ENCODE measurements around the gene SEMA4D.

Gene SEMA4D

GRCh38 chr9:89537166-89537565 lies 39.3 kb upstream of the SEMA4D start:
- no peaks in the 10 kb centered on the region for H3K36me3 ChIP-seq (ENCODE audit: control insufficient read depth in 5 of 5, insufficient read depth in 5 of 5, low read length in 5 of 5)
- H3K4me1 ChIP-seq (ENCODE audit: control insufficient read depth in 5 of 5, insufficient read depth in 5 of 5, low read length in 5 of 5), result no peaks in the 10 kb centered on the region
- no peak overlapping the region for H3K27ac ChIP-seq (ENCODE audit: low read depth, low read length)
- H3K9me3 ChIP-seq (ENCODE audit: control insufficient read depth in 5 of 5, low read length in 5 of 5), result no peaks in the 10 kb centered on the region
- H3K9ac ChIP-seq (ENCODE audit: low read length in 5 of 5), result no peak overlapping the region
- no peak overlapping the region for H3K4me3 ChIP-seq (ENCODE audit: low read depth in 1 of 5, low read length in 5 of 5)
- peaks cover 8 to 21% (median 16%) of the 10 kb centered on the region in 5 donors for H3K27me3 ChIP-seq (ENCODE audit: control insufficient read depth in 5 of 5, insufficient read depth in 4 of 5, low read length in 5 of 5)

GRCh38 chr9:89536600-89536999 lies 38.7 kb upstream of the SEMA4D start:
- Histone ChIP-seq H3K27me3 (ENCODE audit: control insufficient read depth in 5 of 5, insufficient read depth in 4 of 5, low read length in 5 of 5) (peaks cover 5 to 21% (median 16%) of the 10 kb centered on the region in 5 donors), H3K9ac (ENCODE audit: low read length in 5 of 5) (no peak overlapping the region), H3K4me1 (ENCODE audit: control insufficient read depth in 5 of 5, insufficient read depth in 5 of 5, low read length in 5 of 5) (no peaks in the 10 kb centered on the region), H3K9me3 (ENCODE audit: control insufficient read depth in 5 of 5, low read length in 5 of 5) (no peaks in the 10 kb centered on the region), H3K36me3 (ENCODE audit: control insufficient read depth in 5 of 5, insufficient read depth in 5 of 5, low read length in 5 of 5) (no peaks in the 10 kb centered on the region), H3K4me3 (ENCODE audit: low read depth in 1 of 5, low read length in 5 of 5) (no peak overlapping the region), H3K27ac (ENCODE audit: low read depth, low read length) (no peak overlapping the region)

GRCh38 chr9:89536145-89536574 lies 38.2 kb upstream of the SEMA4D start:
- Histone ChIP-seq H3K4me1 (ENCODE audit: control insufficient read depth in 5 of 5, insufficient read depth in 5 of 5, low read length in 5 of 5) (no peaks in the 10 kb centered on the region), H3K9me3 (ENCODE audit: control insufficient read depth in 5 of 5, low read length in 5 of 5) (no peaks in the 10 kb centered on the region), H3K4me3 (ENCODE audit: low read depth in 1 of 5, low read length in 5 of 5) (no peak overlapping the region), H3K9ac (ENCODE audit: low read length in 5 of 5) (no peak overlapping the region), H3K36me3 (ENCODE audit: control insufficient read depth in 5 of 5, insufficient read depth in 5 of 5, low read length in 5 of 5) (no peaks in the 10 kb centered on the region), H3K27ac (ENCODE audit: low read depth, low read length) (no peak overlapping the region), H3K27me3 (ENCODE audit: control insufficient read depth in 5 of 5, insufficient read depth in 4 of 5, low read length in 5 of 5) (peaks cover 4 to 21% (median 12%) of the 10 kb centered on the region in 5 donors)

GRCh38 chr9:89535461-89535860 lies 37.5 kb upstream of the SEMA4D start:
- Histone ChIP-seq H3K4me1 (ENCODE audit: control insufficient read depth in 5 of 5, insufficient read depth in 5 of 5, low read length in 5 of 5) (no peaks in the 10 kb centered on the region), H3K27ac (ENCODE audit: low read depth, low read length) (no peak overlapping the region), H3K9ac (ENCODE audit: low read length in 5 of 5) (no peak overlapping the region), H3K36me3 (ENCODE audit: control insufficient read depth in 5 of 5, insufficient read depth in 5 of 5, low read length in 5 of 5) (no peaks in the 10 kb centered on the region), H3K9me3 (ENCODE audit: control insufficient read depth in 5 of 5, low read length in 5 of 5) (no peaks in the 10 kb centered on the region), H3K27me3 (ENCODE audit: control insufficient read depth in 5 of 5, insufficient read depth in 4 of 5, low read length in 5 of 5) (peaks cover 4 to 21% (median 11%) of the 10 kb centered on the region in 5 donors), H3K4me3 (ENCODE audit: low read depth in 1 of 5, low read length in 5 of 5) (no peak overlapping the region)

- Histone ChIP-seq H3K4me1 (ENCODE audit: control insufficient read depth in 5 of 5, insufficient read depth in 5 of 5, low read length in 5 of 5) (no peaks in the 10 kb centered on the region), H3K9ac (ENCODE audit: low read length in 5 of 5) (no peak overlapping the region), H3K27ac (ENCODE audit: low read depth, low read length) (no peak overlapping the region), H3K9me3 (ENCODE audit: control insufficient read depth in 5 of 5, low read length in 5 of 5) (no peaks in the 10 kb centered on the region), H3K36me3 (ENCODE audit: control insufficient read depth in 5 of 5, insufficient read depth in 5 of 5, low read length in 5 of 5) (no peaks in the 10 kb centered on the region), H3K27me3 (ENCODE audit: control insufficient read depth in 5 of 5, insufficient read depth in 4 of 5, low read length in 5 of 5) (peaks cover 4 to 21% (median 11%) of the 10 kb centered on the region in 5 donors), H3K4me3 (ENCODE audit: low read depth in 1 of 5, low read length in 5 of 5) (no peak overlapping the region)
These were observed 36.8 kb upstream of the SEMA4D start for GRCh38 chr9:89534515-89535287.

GRCh38 chr9:89533411-89534095 lies 35.6 kb upstream of the SEMA4D start:
- no peak overlapping the region for H3K27ac ChIP-seq (ENCODE audit: low read depth, low read length)
- H3K4me3 ChIP-seq (ENCODE audit: low read depth in 1 of 5, low read length in 5 of 5), result no peak overlapping the region
- no peaks in the 10 kb centered on the region for H3K36me3 ChIP-seq (ENCODE audit: control insufficient read depth in 5 of 5, insufficient read depth in 5 of 5, low read length in 5 of 5)
- H3K4me1 ChIP-seq (ENCODE audit: control insufficient read depth in 5 of 5, insufficient read depth in 5 of 5, low read length in 5 of 5), result no peaks in the 10 kb centered on the region
- peaks cover 4 to 21% (median 11%) of the 10 kb centered on the region in 5 donors for H3K27me3 ChIP-seq (ENCODE audit: control insufficient read depth in 5 of 5, insufficient read depth in 4 of 5, low read length in 5 of 5)
- no peak overlapping the region for H3K9ac ChIP-seq (ENCODE audit: low read length in 5 of 5)
- H3K9me3 ChIP-seq (ENCODE audit: control insufficient read depth in 5 of 5, low read length in 5 of 5), result no peaks in the 10 kb centered on the region

- Histone ChIP-seq H3K4me3 (ENCODE audit: low read depth in 1 of 5, low read length in 5 of 5) (no peak overlapping the region), H3K36me3 (ENCODE audit: control insufficient read depth in 5 of 5, insufficient read depth in 5 of 5, low read length in 5 of 5) (no peaks in the 10 kb centered on the region), H3K27ac (ENCODE audit: low read depth, low read length) (no peak overlapping the region), H3K27me3 (ENCODE audit: control insufficient read depth in 5 of 5, insufficient read depth in 4 of 5, low read length in 5 of 5) (peaks cover 4 to 21% (median 11%) of the 10 kb centered on the region in 5 donors), H3K9ac (ENCODE audit: low read length in 5 of 5) (no peak overlapping the region), H3K9me3 (ENCODE audit: control insufficient read depth in 5 of 5, low read length in 5 of 5) (peaks cover 0 to 4% (median 0%) of the 10 kb centered on the region in 5 donors), H3K4me1 (ENCODE audit: control insufficient read depth in 5 of 5, insufficient read depth in 5 of 5, low read length in 5 of 5) (no peaks in the 10 kb centered on the region)
These were observed 35.0 kb upstream of the SEMA4D start for GRCh38 chr9:89532944-89533343.

GRCh38 chr9:89532478-89532877 lies 34.6 kb upstream of the SEMA4D start:
- no peak overlapping the region for H3K27ac ChIP-seq (ENCODE audit: low read depth, low read length)
- no peak overlapping the region for H3K9ac ChIP-seq (ENCODE audit: low read length in 5 of 5)
- no peaks in the 10 kb centered on the region for H3K36me3 ChIP-seq (ENCODE audit: control insufficient read depth in 5 of 5, insufficient read depth in 5 of 5, low read length in 5 of 5)
- H3K4me1 ChIP-seq (ENCODE audit: control insufficient read depth in 5 of 5, insufficient read depth in 5 of 5, low read length in 5 of 5), result peaks cover 0 to 3% (median 0%) of the 10 kb centered on the region in 5 donors
- H3K27me3 ChIP-seq (ENCODE audit: control insufficient read depth in 5 of 5, insufficient read depth in 4 of 5, low read length in 5 of 5), result peaks cover 4 to 17% (median 11%) of the 10 kb centered on the region in 5 donors
- H3K4me3 ChIP-seq (ENCODE audit: low read depth in 1 of 5, low read length in 5 of 5), result no peak overlapping the region
- peaks cover 0 to 7% (median 0%) of the 10 kb centered on the region in 5 donors for H3K9me3 ChIP-seq (ENCODE audit: control insufficient read depth in 5 of 5, low read length in 5 of 5)

- Histone ChIP-seq H3K27ac (ENCODE audit: low read depth, low read length) (no peak overlapping the region), H3K9ac (ENCODE audit: low read length in 5 of 5) (no peak overlapping the region), H3K27me3 (ENCODE audit: control insufficient read depth in 5 of 5, insufficient read depth in 4 of 5, low read length in 5 of 5) (peaks cover 4 to 16% (median 10%) of the 10 kb centered on the region in 5 donors), H3K4me1 (ENCODE audit: control insufficient read depth in 5 of 5, insufficient read depth in 5 of 5, low read length in 5 of 5) (peaks cover 0 to 5% (median 0%) of the 10 kb centered on the region in 5 donors), H3K9me3 (ENCODE audit: control insufficient read depth in 5 of 5, low read length in 5 of 5) (peaks cover 0 to 10% (median 0%) of the 10 kb centered on the region in 5 donors), H3K4me3 (ENCODE audit: low read depth in 1 of 5, low read length in 5 of 5) (no peak overlapping the region), H3K36me3 (ENCODE audit: control insufficient read depth in 5 of 5, insufficient read depth in 5 of 5, low read length in 5 of 5) (no peaks in the 10 kb centered on the region)
These were observed 33.9 kb upstream of the SEMA4D start for GRCh38 chr9:89531766-89532165.

GRCh38 chr9:89530726-89531125 lies 32.8 kb upstream of the SEMA4D start:
- H3K4me3 ChIP-seq (ENCODE audit: low read depth in 1 of 5, low read length in 5 of 5), result no peak overlapping the region
- H3K4me1 ChIP-seq (ENCODE audit: control insufficient read depth in 5 of 5, insufficient read depth in 5 of 5, low read length in 5 of 5), result peaks cover 0 to 5% (median 0%) of the 10 kb centered on the region in 5 donors
- peaks cover 4 to 15% (median 9%) of the 10 kb centered on the region in 5 donors for H3K27me3 ChIP-seq (ENCODE audit: control insufficient read depth in 5 of 5, insufficient read depth in 4 of 5, low read length in 5 of 5)
- H3K9ac ChIP-seq (ENCODE audit: low read length in 5 of 5), result no peak overlapping the region
- no peak overlapping the region for H3K27ac ChIP-seq (ENCODE audit: low read depth, low read length)
- peaks cover 0 to 10% (median 0%) of the 10 kb centered on the region in 5 donors for H3K9me3 ChIP-seq (ENCODE audit: control insufficient read depth in 5 of 5, low read length in 5 of 5)
- no peaks in the 10 kb centered on the region for H3K36me3 ChIP-seq (ENCODE audit: control insufficient read depth in 5 of 5, insufficient read depth in 5 of 5, low read length in 5 of 5)

Measured in subcutaneous abdominal adipose tissue (tissue), 5 donors.